IPS DF 6.9 (cell line): ENCODE results near the gene GRN.
"Not testable (repeated sequence)": the region's sequence is repeated elsewhere in the genome, so short reads cannot be mapped to it uniquely, and the experiment has no call there.

Experiments used
- DNase-seq: peaks from one replicate; pipeline ENCODE4 v3.0.0-alpha.2; 2013; ENCODE audit warnings: low read depth, low spot score
- H3K27ac ChIP-seq: one replicate; pipeline ENCODE4 v1.5.1; 2013; ENCODE audit warnings: low read length, control low read depth
- H3K27me3 ChIP-seq: 2 replicates; pipeline ENCODE4 v1.6.1; 2013; ENCODE audit warnings: mild to moderate bottlenecking, low read length; ENCODE audit not compliant: control insufficient read depth, insufficient read depth
- H3K36me3 ChIP-seq: 2 replicates; pipeline ENCODE4 v1.6.1; 2013; ENCODE audit warnings: low read length; ENCODE audit not compliant: control insufficient read depth, insufficient read depth
- H3K4me1 ChIP-seq: 2 replicates; pipeline ENCODE4 v1.6.1; 2013; ENCODE audit warnings: low read length; ENCODE audit not compliant: control insufficient read depth, insufficient read depth
- H3K4me3 ChIP-seq: 2 replicates; pipeline ENCODE4 v1.5.1; 2013; ENCODE audit warnings: mild to moderate bottlenecking, low read length
- H3K9me3 ChIP-seq: 2 replicates; pipeline ENCODE4 v1.6.1; 2013; ENCODE audit warnings: low read length, inconsistent platforms; ENCODE audit not compliant: control insufficient read depth, insufficient read depth
- WGBS: extraction: QIAGEN DNeasy Blood & Tissue Kit; methylation state at CpG from one replicate; pipeline ENCODE4 v1.1.7; 2013; ENCODE audit warnings: mixed read lengths, missing lambda C conversion rate; ENCODE audit not compliant: insufficient read length, insufficient coverage; 5-methylcytosine and 5-hydroxymethylcytosine counted together

Gene GRN

GRCh38 chr17:44333371-44333770 lies 11.7 kb upstream of the GRN start:
- H3K27ac ChIP-seq: no peak overlapping the region

GRCh38 chr17:44334315-44334714 lies 10.8 kb upstream of the GRN start:
- Histone ChIP-seq H3K4me1 (no peaks in the 10 kb centered on the region), H3K27ac (no peak overlapping the region), H3K4me3 (no peak overlapping the region), H3K9me3 (no peaks in the 10 kb centered on the region), H3K27me3 (no peaks in the 10 kb centered on the region), H3K36me3 (no peaks in the 10 kb centered on the region)
- WGBS: no CpG with 5 or more reads among the region's 2 CpGs
- no peak for DNase-seq

More at GRCh38 chr17:44333371-44333770, 11.7 kb upstream of the GRN start:
- no peak for DNase-seq
- no peaks in the 10 kb centered on the region for H3K36me3 ChIP-seq
- H3K9me3 ChIP-seq: no peaks in the 10 kb centered on the region
- no peaks in the 10 kb centered on the region for H3K27me3 ChIP-seq
- no peaks in the 10 kb centered on the region for H3K4me1 ChIP-seq
- WGBS: no CpG with 5 or more reads among the region's 5 CpGs
- H3K4me3 ChIP-seq: no peak overlapping the region

GRCh38 chr17:44334727-44335126 lies 10.4 kb upstream of the GRN start:
- WGBS: no CpG with 5 or more reads among the region's 3 CpGs
- H3K4me1 ChIP-seq: no peaks in the 10 kb centered on the region

GRCh38 chr17:44335564-44335963 lies 9.5 kb upstream of the GRN start:
- Histone ChIP-seq H3K9me3 (no peaks in the 10 kb centered on the region), H3K27ac (no peak overlapping the region), H3K27me3 (no peaks in the 10 kb centered on the region), H3K4me1 (no peaks in the 10 kb centered on the region), H3K36me3 (no peaks in the 10 kb centered on the region), H3K4me3 (no peak overlapping the region)
- no peak for DNase-seq
- WGBS: no CpG with 5 or more reads among the region's 3 CpGs

More at GRCh38 chr17:44334727-44335126, 10.4 kb upstream of the GRN start:
- no peak overlapping the region for H3K4me3 ChIP-seq
- H3K36me3 ChIP-seq: no peaks in the 10 kb centered on the region
- no peaks in the 10 kb centered on the region for H3K27me3 ChIP-seq
- no peaks in the 10 kb centered on the region for H3K9me3 ChIP-seq
- no peak for DNase-seq
- no peak overlapping the region for H3K27ac ChIP-seq

GRCh38 chr17:44335968-44336367 lies 9.1 kb upstream of the GRN start:
- H3K27ac ChIP-seq: no peak overlapping the region
- WGBS: no CpG with 5 or more reads among the region's 5 CpGs
- no peaks in the 10 kb centered on the region for H3K27me3 ChIP-seq
- H3K4me3 ChIP-seq: no peak overlapping the region
- H3K9me3 ChIP-seq: no peaks in the 10 kb centered on the region
- H3K36me3 ChIP-seq: no peaks in the 10 kb centered on the region
- no peak for DNase-seq
- H3K4me1 ChIP-seq: no peaks in the 10 kb centered on the region

- DNase-seq: no peak
- no peaks in the 10 kb centered on the region for H3K36me3 ChIP-seq
- WGBS: no CpG with 5 or more reads among the region's 6 CpGs
These were observed 6.4 kb upstream of the GRN start for GRCh38 chr17:44338702-44339101.

GRCh38 chr17:44340553-44340952 lies 4.5 kb upstream of the GRN start:
- H3K9me3 ChIP-seq, H3K4me1 ChIP-seq, H3K36me3 ChIP-seq, H3K27me3 ChIP-seq, DNase-seq, H3K27ac ChIP-seq, H3K4me3 ChIP-seq: not testable (repeated sequence)
- no CpG with 5 or more reads among the region's 5 CpGs for WGBS

More at GRCh38 chr17:44338702-44339101, 6.4 kb upstream of the GRN start:
- Histone ChIP-seq H3K27ac (no peak overlapping the region), H3K4me3 (no peak overlapping the region), H3K27me3 (no peaks in the 10 kb centered on the region), H3K9me3 (no peaks in the 10 kb centered on the region), H3K4me1 (no peaks in the 10 kb centered on the region)

- no CpG with 5 or more reads among the region's 11 CpGs for WGBS
- no peak overlapping the region for H3K27ac ChIP-seq
- H3K36me3 ChIP-seq: no peaks in the 10 kb centered on the region
- H3K9me3 ChIP-seq: no peaks in the 10 kb centered on the region
- H3K4me1 ChIP-seq: no peaks in the 10 kb centered on the region
- DNase-seq: no peak
- H3K4me3 ChIP-seq: no peak overlapping the region
- H3K27me3 ChIP-seq: no peaks in the 10 kb centered on the region
These were observed 1.4 kb upstream of the GRN start for GRCh38 chr17:44343510-44344209.

- Histone ChIP-seq H3K9me3 (no peaks in the 10 kb centered on the region), H3K4me3 (peak overlapping the region; percentile 64), H3K27me3 (no peaks in the 10 kb centered on the region), H3K36me3 (0 out of 2 replicates have a peak, but pooled peaks cover 2% of the 10 kb centered on the region), H3K27ac (no peak overlapping the region), H3K4me1 (no peaks in the 10 kb centered on the region)
- WGBS: no CpG with 5 or more reads among the region's 21 CpGs
- DNase-seq: no peak
These were observed 438 bp downstream of the GRN start for GRCh38 chr17:44345454-44346026.

- H3K27me3 ChIP-seq: no peaks in the 10 kb centered on the region
- H3K4me1 ChIP-seq: no peaks in the 10 kb centered on the region
- no CpG with 5 or more reads among the region's 13 CpGs for WGBS
- H3K36me3 ChIP-seq: peaks cover 3% of the 10 kb centered on the region; the same call in 1 of the 2 replicates
- no peak overlapping the region; the same call in 1 of the 2 replicates for H3K4me3 ChIP-seq
- no peak overlapping the region for H3K27ac ChIP-seq
- no peaks in the 10 kb centered on the region for H3K9me3 ChIP-seq
- DNase-seq: no peak
These were observed 1.2 kb downstream of the GRN start for GRCh38 chr17:44346064-44346844.
